Measurements from ENCODE around the gene CAMK2G.

CAMK2G gene

GRCh38 chr10:73863039-73863817 lies 11.1 kb downstream of the CAMK2G start:
- no peak overlapping the region for H3K4me3 Mint-ChIP-seq
- H3K27ac Mint-ChIP-seq = no peak overlapping the region
- no peaks in the 10 kb centered on the region for H3K27me3 Mint-ChIP-seq
- peaks cover 88% of the 10 kb centered on the region for H3K4me1 Mint-ChIP-seq
- no peaks in the 10 kb centered on the region for H3K9me3 Mint-ChIP-seq
- H3K36me3 Mint-ChIP-seq = peaks cover 8% of the 10 kb centered on the region

DNA sequence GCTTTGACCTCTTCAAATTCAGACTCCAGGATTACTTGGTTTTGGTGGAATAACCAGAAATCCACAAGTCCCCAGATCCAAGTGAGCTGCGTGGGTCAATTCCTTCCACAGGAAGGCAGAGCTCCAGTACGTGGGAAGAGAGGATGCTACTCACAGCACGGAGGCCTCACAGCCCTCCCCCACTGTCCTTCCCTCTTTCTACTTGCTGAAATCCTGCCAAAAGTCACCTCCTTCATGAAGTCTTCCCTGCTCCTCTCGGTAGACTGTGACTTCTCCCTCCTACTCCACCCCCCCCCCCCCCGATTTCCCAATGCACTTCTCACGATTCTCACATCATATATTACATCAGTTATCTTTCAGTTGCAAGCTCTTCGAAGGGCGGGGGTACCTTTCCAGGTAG lies 12.3 kb downstream of the CAMK2G start:
- Mint-ChIP-seq H3K9me3 (no peaks in the 10 kb centered on the region), H3K27ac (no peak overlapping the region), H3K36me3 (peaks cover 8% of the 10 kb centered on the region), H3K4me1 (peaks cover 88% of the 10 kb centered on the region), H3K27me3 (no peaks in the 10 kb centered on the region), H3K4me3 (no peak overlapping the region)

DNA sequence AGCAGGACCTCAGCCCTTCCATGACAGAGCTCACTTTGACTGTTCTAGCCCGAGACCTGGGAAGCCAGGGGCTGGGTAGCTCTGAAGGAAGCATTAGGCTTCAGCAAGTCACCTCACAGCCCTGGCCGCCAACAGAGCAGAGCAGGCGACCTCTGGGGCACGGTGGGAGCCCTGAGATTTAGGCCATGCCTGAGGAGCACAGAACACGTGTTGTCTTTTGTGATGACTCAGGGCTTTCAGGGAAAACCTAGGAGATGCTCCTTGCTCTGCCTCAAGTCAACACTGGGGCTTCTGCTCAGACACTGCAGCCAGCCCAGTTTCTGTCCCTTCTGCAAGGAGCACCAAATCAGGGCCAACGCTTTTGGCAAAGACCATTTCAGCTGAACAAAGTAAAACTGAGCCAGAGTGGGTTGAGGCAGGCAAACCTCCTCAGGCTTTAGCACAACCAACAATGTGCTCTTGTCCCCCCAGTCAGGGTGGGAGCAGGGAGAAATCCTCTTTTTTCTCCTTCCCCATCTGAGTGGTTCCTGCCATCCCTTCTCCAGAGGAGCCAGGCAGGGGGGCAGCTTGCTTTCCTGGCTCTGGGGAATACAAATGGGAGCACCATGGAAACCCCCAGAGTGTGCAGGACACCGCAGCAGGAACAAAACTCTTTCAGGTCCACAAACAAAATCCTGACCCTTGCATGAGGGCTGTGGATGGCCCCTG lies 14.4 kb downstream of the CAMK2G start:
- H3K4me1 Mint-ChIP-seq = peaks cover 78% of the 10 kb centered on the region
- no peaks in the 10 kb centered on the region for H3K27me3 Mint-ChIP-seq
- no peak overlapping the region for H3K4me3 Mint-ChIP-seq
- no peak overlapping the region for H3K27ac Mint-ChIP-seq
- no peaks in the 10 kb centered on the region for H3K9me3 Mint-ChIP-seq
- peaks cover 8% of the 10 kb centered on the region for H3K36me3 Mint-ChIP-seq

GRCh38 chr10:73859428-73859783 lies 14.9 kb downstream of the CAMK2G start:
- H3K27me3 Mint-ChIP-seq = no peaks in the 10 kb centered on the region
- no peak overlapping the region for H3K4me3 Mint-ChIP-seq
- H3K4me1 Mint-ChIP-seq = peaks cover 72% of the 10 kb centered on the region
- no peak overlapping the region for H3K27ac Mint-ChIP-seq
- no peaks in the 10 kb centered on the region for H3K9me3 Mint-ChIP-seq
- peaks cover 8% of the 10 kb centered on the region for H3K36me3 Mint-ChIP-seq

GRCh38 chr10:73858750-73859427 lies 15.5 kb downstream of the CAMK2G start:
- peaks cover 8% of the 10 kb centered on the region for H3K36me3 Mint-ChIP-seq
- no peaks in the 10 kb centered on the region for H3K9me3 Mint-ChIP-seq
- no peaks in the 10 kb centered on the region for H3K27me3 Mint-ChIP-seq
- H3K4me1 Mint-ChIP-seq = peaks cover 68% of the 10 kb centered on the region
- H3K27ac Mint-ChIP-seq = peak overlapping the region; percentile 85
- H3K4me3 Mint-ChIP-seq = peak overlapping the region; percentile 39

DNA sequence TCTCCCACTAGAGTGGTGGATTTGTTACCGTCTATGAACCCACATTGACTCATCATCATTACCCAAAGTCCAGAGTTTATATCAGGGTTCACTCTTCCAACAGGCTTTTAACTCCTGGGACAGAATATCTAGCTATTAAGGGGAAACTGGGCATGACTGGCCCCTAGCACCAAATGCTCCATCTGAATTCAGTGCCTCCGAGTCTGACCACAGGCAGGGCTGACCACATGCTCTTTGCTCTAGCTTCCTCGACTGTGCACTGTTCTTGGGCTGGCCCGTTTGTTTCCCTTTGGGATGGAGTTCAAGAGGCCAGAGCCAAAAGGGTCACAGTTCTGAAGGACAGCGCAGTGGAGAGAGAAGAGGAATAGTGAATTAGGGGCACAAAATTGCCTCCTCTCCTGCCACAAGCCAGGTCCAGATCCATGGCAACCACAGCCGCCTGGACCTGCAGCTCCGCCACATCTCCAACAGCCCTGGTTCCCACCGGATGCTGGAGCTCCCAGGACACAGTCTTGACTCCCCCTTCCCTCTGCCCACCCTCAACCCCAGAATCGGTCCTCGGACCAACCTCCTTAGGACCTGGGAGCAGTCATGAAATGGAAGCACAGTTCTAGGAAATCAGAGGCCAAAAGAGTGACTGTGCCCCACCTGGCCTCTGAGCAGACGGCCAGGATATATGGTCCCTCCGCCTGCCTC lies 16.2 kb downstream of the CAMK2G start:
- H3K27ac Mint-ChIP-seq = no peak overlapping the region
- no peaks in the 10 kb centered on the region for H3K27me3 Mint-ChIP-seq
- no peaks in the 10 kb centered on the region for H3K9me3 Mint-ChIP-seq
- no peak overlapping the region for H3K4me3 Mint-ChIP-seq
- H3K4me1 Mint-ChIP-seq = peaks cover 62% of the 10 kb centered on the region
- H3K36me3 Mint-ChIP-seq = peaks cover 8% of the 10 kb centered on the region

GRCh38 chr10:73857446-73857845 lies 16.9 kb downstream of the CAMK2G start:
- Mint-ChIP-seq H3K27me3 (no peaks in the 10 kb centered on the region), H3K36me3 (peaks cover 8% of the 10 kb centered on the region), H3K4me1 (peaks cover 55% of the 10 kb centered on the region), H3K9me3 (no peaks in the 10 kb centered on the region), H3K4me3 (peak overlapping the region; percentile 12), H3K27ac (peak overlapping the region; percentile 87)

- no peak overlapping the region for H3K4me3 Mint-ChIP-seq
- peaks cover 50% of the 10 kb centered on the region for H3K4me1 Mint-ChIP-seq
- H3K27ac Mint-ChIP-seq = peak overlapping the region; percentile 30
- H3K36me3 Mint-ChIP-seq = peaks cover 8% of the 10 kb centered on the region
- H3K9me3 Mint-ChIP-seq = no peaks in the 10 kb centered on the region
- no peaks in the 10 kb centered on the region for H3K27me3 Mint-ChIP-seq
Observed at GRCh38 chr10:73856261-73856660, 18.1 kb downstream of the CAMK2G start.

- no peak overlapping the region for H3K4me3 Mint-ChIP-seq
- no peaks in the 10 kb centered on the region for H3K9me3 Mint-ChIP-seq
- peaks cover 5% of the 10 kb centered on the region for H3K36me3 Mint-ChIP-seq
- peaks cover 43% of the 10 kb centered on the region for H3K4me1 Mint-ChIP-seq
- peak overlapping the region; percentile 84 for H3K27ac Mint-ChIP-seq
- H3K27me3 Mint-ChIP-seq = no peaks in the 10 kb centered on the region
Observed at GRCh38 chr10:73855413-73855812, 18.9 kb downstream of the CAMK2G start.

GRCh38 chr10:73854310-73854709 lies 20.0 kb downstream of the CAMK2G start:
- Mint-ChIP-seq H3K27ac (no peak overlapping the region), H3K9me3 (no peaks in the 10 kb centered on the region), H3K4me1 (peaks cover 36% of the 10 kb centered on the region), H3K36me3 (peaks cover 5% of the 10 kb centered on the region), H3K4me3 (no peak overlapping the region), H3K27me3 (no peaks in the 10 kb centered on the region)

GRCh38 chr10:73853196-73853595 lies 21.2 kb downstream of the CAMK2G start:
- Mint-ChIP-seq H3K9me3 (no peaks in the 10 kb centered on the region), H3K36me3 (no peaks in the 10 kb centered on the region), H3K4me3 (no peak overlapping the region), H3K27ac (no peak overlapping the region), H3K4me1 (peaks cover 30% of the 10 kb centered on the region), H3K27me3 (no peaks in the 10 kb centered on the region)

GRCh38 chr10:73850863-73851461 lies 23.4 kb downstream of the CAMK2G start:
- Mint-ChIP-seq H3K36me3 (peaks cover 8% of the 10 kb centered on the region), H3K27me3 (no peaks in the 10 kb centered on the region), H3K4me3 (no peak overlapping the region), H3K4me1 (peaks cover 14% of the 10 kb centered on the region), H3K27ac (peak overlapping the region; percentile 41), H3K9me3 (no peaks in the 10 kb centered on the region)

- no peak overlapping the region for H3K27ac Mint-ChIP-seq
- no peaks in the 10 kb centered on the region for H3K9me3 Mint-ChIP-seq
- peaks cover 12% of the 10 kb centered on the region for H3K36me3 Mint-ChIP-seq
- H3K4me3 Mint-ChIP-seq = no peak overlapping the region
- no peaks in the 10 kb centered on the region for H3K27me3 Mint-ChIP-seq
- H3K4me1 Mint-ChIP-seq = peaks cover 8% of the 10 kb centered on the region
Observed at GRCh38 chr10:73850211-73850610, 24.1 kb downstream of the CAMK2G start.

- Mint-ChIP-seq H3K4me3 (no peak overlapping the region), H3K27me3 (no peaks in the 10 kb centered on the region), H3K36me3 (peaks cover 12% of the 10 kb centered on the region), H3K4me1 (peaks cover 8% of the 10 kb centered on the region), H3K9me3 (no peaks in the 10 kb centered on the region), H3K27ac (peak overlapping the region; percentile 57)
Observed at GRCh38 chr10:73848821-73849489, 25.4 kb downstream of the CAMK2G start.

GRCh38 chr10:73847031-73847430 lies 27.3 kb downstream of the CAMK2G start:
- H3K27me3 Mint-ChIP-seq = no peaks in the 10 kb centered on the region
- peaks cover 16% of the 10 kb centered on the region for H3K36me3 Mint-ChIP-seq
- no peak overlapping the region for H3K4me3 Mint-ChIP-seq
- H3K9me3 Mint-ChIP-seq = no peaks in the 10 kb centered on the region
- peaks cover 8% of the 10 kb centered on the region for H3K4me1 Mint-ChIP-seq
- H3K27ac Mint-ChIP-seq = no peak overlapping the region
